Activated CD8-positive, alpha-beta memory T cell treated with anti-CD3 and anti-CD28 coated beads for 4 hours (primary cell): ENCODE data around the gene VSX2.

Experiments
- DNase-seq, 2 donors: peaks; one replicate each; pipeline ENCODE4 v3.0.0-alpha.2; 2020; ENCODE audit warnings: low read depth in 2 of 2

VSX2 gene

DNA sequence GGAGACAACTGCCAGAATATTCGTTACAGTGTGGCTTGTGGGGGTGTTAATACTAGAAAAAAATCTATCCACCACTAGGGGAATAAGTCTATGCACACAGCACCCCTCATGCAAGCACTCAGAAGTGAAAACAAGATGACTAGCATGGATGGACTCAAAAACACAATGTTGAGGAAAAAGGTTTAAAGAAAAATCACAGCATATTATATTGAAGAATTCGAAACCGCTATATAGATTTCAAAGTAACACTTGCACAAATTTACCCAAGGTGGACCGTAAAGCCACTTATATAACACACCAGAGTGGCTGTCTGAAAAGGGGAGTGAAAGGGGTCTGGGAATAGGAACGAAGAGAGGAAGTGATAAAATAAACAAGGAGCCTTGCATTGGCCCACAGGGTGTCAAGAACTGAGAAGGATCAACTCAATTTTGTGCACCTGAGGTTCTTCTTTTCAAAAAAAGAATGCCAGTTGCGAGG, 62.9 kb downstream of the VSX2 start:
- DNase-seq = no peak

DNA sequence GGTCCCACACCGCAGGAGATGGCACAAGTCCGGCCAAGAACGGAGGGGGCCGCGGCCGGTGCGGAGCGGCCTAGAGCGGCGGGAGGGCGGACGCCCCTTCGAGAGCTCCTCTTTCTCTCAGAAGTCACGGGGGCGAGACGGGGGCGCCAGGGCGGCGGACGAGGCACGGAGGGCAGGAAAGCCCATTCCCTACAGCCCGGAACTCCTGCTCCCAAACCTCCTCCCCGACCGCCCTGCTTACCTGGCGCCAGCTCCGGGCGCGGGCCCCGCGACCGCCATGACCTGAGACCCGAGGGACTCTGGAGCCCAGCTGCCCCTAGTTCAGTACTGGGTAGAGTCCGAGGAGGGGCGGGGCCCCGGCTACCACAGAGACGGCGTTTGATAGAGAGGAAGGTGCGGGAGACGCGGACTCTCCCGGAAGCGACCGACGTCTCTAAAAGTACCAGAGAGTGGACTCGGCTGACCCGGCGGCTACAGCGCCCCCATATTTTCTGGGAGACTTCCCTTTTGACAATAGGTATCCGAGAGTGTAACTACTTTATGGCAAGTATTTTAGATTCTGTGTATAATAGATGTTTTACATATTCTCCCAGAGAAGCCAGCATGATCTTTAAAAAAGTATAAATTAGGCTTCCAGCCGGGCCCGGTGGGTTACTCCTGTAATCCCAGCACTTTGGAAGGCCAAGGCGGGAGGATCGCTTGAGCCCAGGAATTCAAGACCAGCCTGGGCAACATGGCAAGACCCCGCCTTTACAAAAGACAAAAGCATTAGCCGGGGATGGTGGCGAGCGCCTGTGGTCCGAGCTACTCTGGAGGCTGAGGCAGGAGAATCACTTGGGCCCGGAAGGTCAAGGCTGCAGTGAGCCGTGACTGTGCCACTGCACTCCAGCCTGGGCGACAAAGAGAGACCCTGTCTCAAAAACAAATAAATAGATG, 63.7 kb downstream of the VSX2 start, which contains the start of gene ABCD4:
Gene ABCD4 (minus strand): TSS at position 301 of the 936 bp plus-strand sequence. CDS start 22 bp downstream, at position 279.
- DNase-seq = peak; percentile 73 to 77

DNA sequence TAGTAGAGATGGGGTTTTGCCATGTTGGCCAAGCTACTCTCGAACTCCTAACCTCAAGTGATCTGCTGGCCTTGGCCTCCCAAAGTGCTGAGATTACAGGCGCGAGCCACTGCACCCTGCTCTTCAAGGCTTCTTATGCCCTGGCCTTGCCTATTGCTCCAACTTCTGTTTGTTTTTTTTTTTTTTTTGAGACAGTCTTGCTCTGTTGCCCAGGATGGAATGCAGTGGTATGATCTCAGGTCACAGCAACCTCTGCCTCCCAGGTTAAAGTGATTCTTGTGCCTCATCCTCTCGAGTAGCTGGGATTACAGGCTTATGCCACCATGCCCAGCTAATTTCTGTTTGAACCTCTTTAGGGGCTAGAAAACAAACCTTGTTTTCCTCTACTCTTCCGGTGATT, 69.4 kb downstream of the VSX2 start:
- DNase-seq = no peak

DNA sequence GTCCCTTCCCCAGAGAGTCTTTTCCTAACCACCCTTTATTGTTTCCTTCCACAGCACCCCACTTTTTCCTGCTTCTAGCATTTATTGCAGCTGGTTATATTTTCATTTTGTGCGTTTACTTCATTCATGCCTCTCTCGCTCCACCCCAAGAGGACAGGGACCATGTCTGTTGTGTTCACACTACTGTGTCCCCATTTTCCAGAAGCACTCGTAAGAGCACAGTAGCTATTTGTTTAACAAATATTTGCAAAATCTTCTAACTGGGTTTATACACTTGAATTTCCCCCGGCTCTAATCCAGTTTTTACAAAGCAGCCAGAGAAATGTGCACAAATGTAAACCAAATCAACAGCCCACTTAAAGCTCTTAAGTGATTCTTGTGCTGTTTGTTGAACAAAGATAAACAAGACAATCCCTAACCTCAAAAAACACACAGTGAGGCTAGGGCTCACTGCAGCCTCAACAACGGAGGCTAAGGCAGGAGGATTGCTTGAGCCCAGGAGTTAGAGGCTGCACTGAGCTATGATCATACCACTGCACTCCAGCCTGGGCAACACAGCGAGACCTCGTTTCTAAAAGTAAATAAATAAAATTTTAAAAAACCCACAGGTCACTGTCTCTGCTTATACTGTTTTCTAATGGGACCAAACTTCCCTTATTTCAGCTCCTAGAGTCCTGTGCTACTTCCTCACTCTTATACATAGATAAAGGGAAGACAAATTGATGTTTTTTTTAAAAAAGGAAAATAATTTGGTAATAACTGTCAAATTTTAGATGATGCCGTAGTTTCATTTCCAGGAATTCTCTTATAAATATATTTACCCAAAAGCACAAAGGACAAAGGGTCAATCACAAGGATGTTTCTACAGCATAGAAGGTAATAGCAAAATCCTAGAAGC, 70.1 kb downstream of the VSX2 start:
- no peak for DNase-seq

DNA sequence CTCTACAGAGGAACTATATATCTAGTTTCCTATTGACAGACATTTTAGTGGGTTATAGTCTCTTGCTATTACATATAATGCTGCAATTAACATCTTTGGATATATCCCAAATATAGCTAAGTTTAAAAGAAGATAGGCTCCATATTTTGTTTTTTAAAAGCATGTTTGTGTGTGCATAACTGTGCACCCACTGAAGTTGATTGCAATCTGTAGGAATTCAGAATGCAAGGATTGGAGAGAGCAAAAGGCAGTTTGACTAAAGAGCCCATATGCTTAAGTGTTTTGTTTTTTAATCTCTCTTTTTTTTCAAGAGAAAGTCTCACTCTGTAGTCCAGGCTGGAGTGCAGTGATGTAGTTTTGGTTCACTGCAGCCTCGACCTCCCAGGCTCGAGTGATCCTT, 72.9 kb downstream of the VSX2 start:
- no peak for DNase-seq
